ENCODE results near the gene HASPIN. TPM values are rescaled to one million over a fixed set of nuclear protein-coding genes. Genes with fewer than 3 reads are reported as not detected.
"Not testable (repeated sequence)": the region's sequence is repeated elsewhere in the genome, so short reads cannot be mapped to it uniquely, and the experiment has no call there.

Gene HASPIN
- total RNA-seq, 1 donor from 2014 or later = 0.48 TPM

DNA sequence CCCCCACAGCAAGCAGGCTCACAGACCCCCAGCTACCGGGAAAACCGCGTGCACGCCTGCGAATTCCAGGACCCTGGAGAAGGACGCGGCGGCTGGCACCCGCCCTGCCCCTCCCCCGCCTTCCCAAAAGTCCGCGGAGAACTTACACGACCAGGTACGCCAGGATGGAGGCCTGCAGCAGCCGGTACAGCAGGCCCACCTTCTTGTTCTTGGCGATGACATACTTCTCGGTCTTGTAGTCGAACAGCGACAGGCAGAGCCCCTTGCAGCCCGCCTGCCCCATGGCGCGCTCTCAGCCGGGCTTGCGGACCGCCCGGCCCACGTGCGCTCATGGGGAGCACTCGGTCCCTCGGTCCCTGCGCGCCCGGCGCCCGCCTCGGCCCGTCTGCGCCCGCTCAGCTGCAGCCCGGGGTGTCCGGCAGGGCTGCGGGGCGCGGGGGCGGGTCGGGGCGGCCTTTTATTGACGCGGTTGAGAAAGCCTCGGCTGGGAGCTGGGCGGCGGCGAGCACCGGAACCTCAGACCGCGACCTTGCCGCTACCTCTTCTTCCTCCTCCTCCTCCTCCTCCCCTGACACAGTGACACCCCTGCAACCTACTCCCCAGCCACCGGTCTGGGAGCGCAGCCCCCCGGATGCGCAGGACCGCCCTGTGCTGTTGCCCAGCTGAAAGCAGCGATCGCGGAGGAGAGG is 27.8 kb upstream of the HASPIN start, which contains the start of gene P2RX5:
TSS of gene P2RX5 (minus strand) at position 433 of the 689 bp plus-strand sequence. CDS start at position 283, 150 bp downstream.
- no peak for DNase-seq (ENCODE audit: low spot score)

DNA sequence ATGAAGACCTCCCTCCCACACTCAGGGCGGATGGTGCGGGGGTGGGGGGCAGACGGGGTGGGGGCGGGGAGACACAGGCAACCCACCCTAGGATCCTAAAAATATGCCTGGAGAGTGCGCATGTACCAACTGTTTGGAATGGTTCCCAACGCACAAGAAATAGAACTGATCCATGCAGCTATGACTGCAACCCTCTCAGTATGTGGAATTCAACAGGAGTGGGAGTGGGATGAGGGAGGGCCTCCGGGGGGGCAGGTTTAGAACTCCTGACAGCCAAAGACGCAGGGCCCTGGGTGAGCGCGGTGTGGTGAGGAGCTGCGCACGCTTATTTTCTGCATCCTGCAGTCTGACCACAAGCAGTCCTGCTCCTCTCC is 26.6 kb upstream of the HASPIN start:
- no peak for DNase-seq (ENCODE audit: low spot score)

DNA sequence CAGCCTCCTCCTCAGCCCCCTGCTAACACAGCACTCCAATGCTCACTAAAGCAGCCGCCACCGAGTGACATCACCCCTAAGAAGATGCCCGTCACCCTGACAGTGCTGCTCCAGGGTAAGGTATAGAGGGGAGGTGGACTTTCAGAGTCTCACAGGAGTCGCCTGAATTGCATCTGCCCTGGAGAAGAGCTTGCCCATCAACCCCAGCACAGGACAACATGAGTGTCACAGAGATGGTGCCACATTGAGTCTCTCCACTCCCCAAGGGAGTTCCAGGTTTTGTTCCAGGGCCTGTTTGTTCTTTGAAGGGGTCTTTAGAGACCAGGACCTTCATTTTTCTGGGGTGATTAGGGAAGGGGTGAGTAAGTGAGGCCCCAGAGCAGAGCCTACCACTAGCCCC is 25.6 kb upstream of the HASPIN start:
- no peak for DNase-seq (ENCODE audit: low spot score)

DNA sequence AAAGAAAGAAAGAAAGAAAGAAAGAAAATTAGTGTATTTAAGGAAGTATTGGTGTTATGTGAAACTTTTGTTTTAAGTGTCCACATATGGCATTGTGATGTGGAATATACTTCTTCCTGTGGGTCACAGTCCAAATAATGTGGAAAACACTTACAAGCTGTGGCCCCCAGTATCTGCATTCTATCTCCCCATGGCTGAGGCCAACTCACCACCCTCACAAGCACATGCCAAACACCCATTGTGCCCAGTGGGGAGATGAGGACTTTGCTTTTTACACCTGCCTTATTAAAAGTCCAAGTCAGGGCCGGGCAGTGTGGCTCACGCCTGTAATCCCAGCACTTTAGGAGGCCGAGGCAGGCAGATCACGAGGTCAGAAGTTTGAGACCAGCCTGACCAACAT is 23.8 kb upstream of the HASPIN start:
- DNase-seq (ENCODE audit: low spot score) = no peak

DNA sequence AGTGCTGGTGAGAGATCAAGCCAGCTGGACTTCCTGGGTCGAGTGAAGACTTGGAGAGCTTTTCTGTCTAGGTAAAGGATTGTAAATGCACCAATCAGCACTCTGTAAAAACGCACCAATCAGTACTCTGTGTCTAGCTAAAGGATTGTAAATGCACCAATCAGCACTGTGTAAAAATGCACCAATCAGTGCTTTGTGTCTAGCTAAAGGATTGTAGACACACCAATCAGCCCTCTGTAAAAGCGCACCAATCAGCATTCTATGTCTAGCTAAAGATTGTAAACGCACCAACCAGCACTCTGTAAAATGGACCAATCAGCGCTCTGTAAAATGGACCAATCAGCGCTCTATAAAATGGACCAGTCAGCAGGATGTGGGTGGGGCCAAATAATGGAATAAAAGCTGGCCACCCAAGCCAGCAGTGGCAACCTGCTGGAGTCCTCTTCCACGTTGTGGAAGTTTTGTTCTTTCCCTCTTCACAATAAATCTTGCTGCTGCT is 21.6 kb upstream of the HASPIN start:
- DNase-seq (ENCODE audit: low spot score) = not testable (repeated sequence)

DNA sequence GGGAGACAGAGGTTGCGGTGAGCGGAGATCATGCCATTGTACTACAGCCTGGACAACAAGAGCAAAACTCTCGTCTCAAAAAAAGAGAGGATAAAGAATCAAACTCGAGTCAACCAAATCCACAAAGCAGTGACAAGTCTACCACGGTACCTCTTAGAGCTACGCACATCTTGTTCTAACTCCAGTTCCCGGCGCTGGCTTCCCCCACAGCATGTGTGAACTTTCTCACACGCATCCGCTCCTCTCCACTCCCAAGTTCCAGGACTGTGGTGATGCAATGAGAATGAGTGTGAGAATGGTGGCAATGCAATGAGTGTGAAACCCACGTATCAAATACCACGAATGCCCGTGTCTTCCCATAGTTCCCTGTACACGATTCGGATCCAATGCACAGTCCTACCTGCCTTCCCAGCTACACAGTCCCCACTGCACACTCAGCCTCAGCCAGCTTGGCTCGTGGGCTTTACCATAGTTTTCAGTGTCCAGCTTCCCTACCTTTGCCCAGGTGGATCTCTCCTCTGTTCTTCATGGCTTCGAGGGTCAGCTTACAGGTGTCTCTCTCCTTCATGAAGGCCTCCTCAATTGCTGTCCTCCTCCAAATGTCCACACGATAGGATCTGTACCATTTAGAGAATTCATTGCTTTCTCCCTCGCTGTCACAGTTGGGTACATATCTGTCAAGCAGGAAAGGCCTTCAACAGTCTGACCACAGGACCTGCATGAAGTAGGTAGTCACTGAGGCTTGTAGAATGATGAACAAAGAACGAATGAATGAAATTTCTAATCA is 18.6 kb upstream of the HASPIN start:
- no peak for DNase-seq (ENCODE audit: low spot score)

DNA sequence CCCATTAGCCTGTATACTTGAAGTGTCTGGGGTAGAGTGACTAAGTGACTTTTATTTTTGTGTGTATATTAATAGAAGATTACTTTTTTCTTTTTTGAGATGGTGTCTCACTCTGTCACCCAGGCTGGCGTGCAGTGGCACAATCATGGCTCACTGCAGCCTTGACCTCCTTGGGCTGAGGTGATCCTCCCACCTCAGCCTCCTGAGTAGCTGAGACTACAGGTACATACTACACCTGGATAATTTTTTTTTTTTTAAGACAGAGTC is 18.1 kb upstream of the HASPIN start:
- not testable (repeated sequence) for DNase-seq (ENCODE audit: low spot score)

DNA sequence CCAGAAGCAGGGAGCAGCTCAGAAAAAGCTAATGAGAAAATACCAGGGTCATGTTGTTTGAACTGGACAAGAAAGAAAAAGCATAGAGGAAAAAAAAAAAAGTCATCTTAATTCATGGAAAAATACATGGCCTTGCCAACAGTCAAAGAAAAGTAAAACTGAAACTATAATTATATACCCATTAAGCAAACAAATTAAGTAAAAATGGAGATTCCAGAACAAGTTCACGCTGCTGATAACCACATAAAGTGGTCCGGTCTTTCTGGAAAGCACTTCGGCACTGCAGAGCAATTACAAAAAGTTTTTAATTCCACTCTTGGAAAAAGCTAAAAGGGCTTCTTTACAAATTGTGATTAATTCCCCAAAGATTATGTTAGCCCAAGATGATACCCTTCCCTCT is 15.3 kb upstream of the HASPIN start:
- DNase-seq (ENCODE audit: low spot score) = no peak

DNA sequence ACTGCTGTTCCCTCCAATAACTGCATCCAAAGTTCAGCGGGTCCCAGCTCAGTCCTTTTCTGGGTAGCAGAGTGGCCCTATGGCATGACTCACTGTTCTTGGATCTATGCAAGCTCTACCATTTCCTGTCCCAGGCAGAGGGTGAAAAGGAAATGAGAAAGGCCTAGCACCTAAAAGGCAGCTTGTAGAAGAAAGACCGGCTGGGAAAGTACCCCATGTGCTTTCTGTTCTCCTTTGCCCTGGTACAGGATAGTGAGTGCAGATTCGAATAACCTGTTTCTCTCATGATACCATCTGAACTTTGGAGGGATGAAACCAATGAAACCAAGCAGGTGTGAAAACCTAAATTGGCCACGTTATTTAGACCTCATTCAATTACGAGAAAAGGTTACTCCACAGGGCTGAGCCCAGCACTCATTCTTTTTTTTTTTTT is 12.7 kb upstream of the HASPIN start:
- DNase-seq (ENCODE audit: low spot score) = no peak

DNA sequence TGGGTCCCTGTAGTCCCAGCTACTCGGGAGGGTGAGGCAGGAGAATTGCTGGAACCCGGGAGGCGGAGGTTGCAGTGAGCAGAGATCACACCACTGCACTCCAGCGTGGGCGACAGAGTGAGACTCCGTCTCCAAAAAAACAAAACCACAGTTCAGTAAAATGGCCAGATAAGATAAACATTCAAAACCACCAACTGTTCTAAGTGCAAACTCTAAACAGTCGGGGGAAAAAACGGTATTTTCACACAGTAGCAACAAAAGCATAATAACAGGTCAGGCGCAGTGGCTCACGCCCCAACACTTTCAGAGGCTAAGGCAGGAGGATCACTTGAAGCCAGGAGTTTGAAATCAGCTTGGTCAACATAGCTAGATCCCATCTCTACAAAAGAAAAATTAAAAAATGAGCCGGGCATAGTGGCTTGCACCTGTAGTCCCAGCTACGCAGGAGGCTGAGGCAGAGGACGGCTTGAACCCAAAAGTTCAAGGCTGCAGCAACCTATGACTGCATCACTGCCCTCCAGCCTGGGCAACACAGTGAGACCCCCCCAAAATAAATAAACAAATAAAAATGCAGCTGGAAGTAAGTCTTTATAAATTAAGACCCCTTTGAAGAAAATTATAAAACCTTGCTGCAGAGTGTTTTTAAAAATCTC is 10.8 kb upstream of the HASPIN start:
- no peak for DNase-seq (ENCODE audit: low spot score)

DNA sequence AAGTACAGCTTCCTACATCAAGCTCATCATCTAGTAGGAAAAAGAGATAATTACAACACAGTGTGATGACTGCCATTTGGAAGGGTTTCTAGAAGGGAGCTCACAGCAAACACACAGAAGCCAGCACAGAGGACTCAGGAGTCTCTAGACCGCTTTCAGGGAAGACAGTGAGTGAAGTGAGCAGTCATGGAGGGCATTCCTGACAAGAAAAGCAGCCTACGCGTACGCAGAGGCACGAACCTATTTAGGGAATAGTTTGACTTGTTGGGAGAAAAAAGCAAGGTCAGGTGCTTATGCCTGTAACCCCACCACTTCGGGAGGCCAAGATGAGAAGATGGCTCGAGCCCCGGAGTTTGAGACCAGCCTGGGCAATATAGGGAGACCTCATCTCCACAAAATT is 8.4 kb upstream of the HASPIN start:
- no peak for DNase-seq (ENCODE audit: low spot score)

DNA sequence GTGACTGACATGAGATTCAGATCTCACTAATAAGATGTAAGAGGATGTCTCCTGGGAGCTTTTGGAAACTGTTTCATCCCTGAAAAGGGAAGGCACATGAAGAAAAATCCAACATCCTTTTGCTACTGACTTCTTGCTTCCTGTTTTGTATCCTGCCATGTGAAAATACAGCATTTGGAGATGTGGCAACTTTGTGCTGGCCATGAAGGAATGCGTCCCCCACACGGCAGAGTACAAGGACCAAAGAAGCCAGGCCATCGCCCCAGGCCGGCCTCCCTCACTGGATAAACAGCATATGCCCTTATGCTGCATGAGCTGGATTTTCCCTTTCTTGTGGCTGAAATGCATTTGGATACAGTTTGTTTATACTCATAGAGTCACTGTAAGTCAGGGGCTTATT is 5.5 kb upstream of the HASPIN start:
- no peak for DNase-seq (ENCODE audit: low spot score)

DNA sequence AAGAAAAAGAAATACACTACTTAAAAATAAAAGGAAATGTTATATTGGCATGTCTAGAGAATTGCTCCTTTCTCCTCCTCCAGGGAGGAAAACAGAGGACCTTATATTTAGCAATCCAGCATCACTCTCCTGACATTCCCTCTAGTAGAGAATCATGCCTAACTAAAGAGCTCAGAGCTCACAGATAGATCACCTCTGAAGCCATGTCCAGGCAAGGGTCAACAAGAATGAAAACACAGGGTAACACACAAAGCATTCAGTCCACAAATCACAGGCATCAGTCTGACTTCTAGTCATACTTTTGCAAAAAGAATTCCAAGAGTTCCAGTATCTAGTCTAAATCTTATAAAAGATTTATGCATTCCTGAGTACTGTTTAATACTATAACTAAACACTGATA is 4.4 kb upstream of the HASPIN start:
- DNase-seq (ENCODE audit: low spot score) = no peak

DNA sequence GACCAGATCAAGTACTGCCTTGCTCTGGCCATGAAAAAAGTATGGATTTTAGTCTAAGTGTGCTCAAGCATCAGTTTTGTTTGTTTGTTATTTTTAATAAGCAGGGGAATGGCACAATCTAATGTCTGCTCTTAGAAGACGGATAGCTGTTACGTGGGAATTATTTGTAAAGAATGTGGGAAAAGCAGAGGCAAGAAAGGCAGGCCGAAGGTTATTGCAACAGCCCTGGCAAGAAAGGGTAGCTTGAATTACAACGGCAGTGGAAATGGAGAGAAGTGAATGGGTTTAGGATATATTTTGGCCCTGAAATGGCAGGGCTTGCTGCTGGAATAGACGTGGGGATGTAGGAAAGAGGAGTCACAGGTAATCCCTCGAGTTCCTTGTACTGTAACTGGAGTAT is 987 bp upstream of the HASPIN start:
- DNase-seq (ENCODE audit: low spot score) = no peak

DNA sequence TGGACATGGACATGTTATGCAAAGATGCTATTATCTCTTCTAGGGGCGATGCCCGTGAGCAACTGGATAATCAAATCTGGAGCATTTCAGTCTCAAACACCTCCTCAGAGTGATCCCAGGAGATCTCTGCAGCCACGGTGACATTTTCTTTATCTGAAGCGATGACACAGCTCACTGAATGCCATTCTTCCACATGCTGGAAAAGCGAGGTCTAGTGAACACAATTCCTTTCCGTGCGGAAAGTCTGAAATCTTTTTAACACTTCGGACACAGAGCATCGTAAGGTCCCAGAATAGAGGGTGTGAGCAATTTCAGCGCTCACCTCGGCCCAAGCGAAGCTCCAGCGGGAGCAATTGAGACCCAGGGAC is 531 bp upstream of the HASPIN start:
- DNase-seq (ENCODE audit: low spot score) = no peak

DNA sequence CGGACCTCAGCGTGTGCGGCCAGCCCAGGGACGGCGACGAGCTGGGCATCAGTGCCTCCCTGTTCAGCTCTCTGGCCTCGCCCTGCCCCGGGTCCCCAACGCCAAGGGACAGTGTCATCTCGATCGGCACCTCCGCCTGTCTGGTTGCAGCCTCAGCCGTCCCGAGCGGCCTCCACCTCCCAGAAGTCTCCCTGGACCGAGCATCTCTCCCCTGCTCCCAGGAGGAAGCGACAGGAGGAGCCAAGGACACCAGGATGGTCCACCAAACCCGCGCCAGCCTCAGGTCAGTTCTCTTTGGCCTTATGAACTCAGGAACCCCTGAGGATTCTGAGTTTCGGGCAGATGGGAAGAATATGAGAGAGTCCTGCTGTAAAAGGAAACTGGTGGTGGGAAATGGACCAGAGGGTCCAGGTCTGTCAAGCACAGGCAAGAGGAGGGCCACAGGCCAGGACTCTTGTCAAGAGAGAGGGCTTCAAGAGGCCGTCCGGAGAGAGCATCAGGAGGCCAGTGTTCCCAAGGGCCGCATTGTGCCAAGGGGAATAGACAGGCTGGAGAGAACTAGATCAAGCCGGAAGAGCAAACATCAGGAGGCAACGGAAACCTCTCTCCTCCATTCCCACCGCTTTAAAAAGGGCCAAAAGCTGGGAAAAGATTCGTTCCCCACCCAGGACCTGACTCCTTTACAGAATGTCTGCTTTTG is 825 bp downstream of the HASPIN start:
- DNase-seq (ENCODE audit: low spot score) = no peak

DNA sequence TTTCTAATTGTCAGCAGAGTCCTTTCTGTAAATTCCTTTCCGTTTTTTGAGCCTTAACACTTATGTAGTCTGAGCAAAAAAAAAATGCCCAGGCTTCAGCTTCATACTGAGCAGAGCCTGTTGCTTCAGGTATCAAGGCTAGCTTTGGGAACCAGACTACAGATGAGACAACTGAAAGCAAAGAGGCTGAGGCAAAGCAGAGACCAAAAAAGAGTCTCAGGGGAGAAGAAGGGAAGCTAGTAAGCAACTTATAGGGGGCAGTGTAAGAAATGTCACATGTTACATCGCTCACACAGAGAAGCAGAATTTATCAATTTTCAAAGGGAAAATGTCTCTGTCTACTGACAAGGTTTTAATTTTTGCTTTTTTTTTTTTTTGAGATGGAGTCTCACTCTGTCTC is 3.3 kb downstream of the HASPIN start:
- no peak for DNase-seq (ENCODE audit: low spot score)

DNA sequence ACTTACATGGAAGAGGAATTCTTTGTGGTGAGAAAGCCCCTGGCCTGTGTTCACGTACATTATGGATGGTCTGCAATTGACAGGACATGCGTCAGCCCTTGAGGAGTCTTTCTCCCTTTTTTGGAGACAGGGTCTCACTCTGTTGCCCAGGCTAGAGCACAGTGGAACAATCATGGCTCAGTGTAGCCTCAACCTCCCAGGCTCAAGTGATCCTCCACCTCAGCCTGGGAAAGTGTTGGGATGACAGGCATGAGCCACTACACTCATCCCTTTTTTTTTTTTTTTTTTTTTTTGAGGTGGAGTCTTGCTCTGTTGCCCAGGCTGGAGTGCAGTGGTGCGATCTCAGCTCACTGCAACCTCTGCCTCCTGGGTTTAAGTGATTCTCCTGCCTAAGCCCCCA is 4.4 kb downstream of the HASPIN start:
- DNase-seq (ENCODE audit: low spot score) = not testable (repeated sequence)

DNA sequence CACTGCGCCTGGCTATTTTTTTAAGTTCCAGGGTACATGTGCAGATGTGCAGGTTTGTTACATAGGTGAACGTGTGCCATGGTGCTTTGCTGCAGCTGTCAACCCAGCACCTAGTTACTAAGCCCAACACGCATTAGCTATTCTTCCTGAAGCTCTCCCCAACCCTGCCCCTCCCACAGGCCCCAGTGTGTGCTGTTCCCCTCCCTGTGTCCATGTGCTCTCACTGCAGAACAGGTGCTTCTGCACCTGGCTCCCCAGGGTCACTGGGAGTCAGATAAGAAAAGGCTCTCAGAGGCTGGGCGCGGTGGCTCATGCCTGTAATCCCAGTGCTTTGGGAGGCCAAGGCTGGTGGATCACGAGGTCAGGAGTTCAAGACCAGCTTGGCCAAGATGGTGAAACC is 6.2 kb downstream of the HASPIN start:
- no peak for DNase-seq (ENCODE audit: low spot score)

DNA sequence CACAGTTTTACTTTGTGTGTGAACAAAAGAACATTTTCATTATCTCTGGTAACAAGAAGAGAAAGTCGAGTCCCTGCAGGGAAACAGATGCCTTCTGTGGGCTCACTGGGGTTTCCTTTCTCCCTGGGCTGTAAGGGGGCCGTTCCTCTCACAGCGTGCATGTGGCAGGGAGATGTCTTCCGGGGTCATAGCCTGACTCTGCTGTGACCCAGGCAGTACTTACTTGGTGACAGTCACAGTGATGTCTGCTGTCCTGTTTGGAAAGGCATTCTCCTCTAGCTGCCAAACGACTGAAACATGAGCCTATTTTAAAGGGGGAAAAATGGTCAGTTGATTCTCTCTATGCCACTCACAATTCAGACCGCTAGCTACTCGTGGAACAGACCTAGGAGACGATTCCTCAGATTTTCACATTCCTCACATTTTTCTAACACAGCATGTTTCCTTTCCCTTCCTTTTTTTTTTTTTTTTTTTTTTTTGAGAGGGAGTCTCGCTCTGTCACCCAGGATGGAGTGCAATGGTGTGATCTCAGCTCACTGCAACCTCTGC is 7.3 kb downstream of the HASPIN start:
- no peak for DNase-seq (ENCODE audit: low spot score)

DNA sequence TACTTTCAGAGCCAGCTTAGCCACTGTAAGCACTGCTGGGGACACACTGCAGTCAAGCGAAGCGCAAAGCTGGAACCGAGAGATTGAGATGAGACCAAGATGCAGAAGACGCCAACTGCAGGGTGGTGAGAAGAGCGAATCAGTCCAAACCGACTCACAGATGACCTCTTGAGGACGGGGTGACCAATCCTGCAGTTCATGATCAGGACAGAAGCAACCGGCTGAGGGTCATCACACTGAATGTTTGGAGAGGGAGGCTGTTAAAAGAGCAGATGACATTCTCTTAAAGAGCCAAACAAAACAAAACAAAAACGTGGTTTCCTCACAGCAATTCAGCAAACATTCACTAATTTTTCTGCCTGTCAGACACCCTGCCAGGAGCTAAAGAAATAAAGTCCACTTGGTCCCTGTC is 8.5 kb downstream of the HASPIN start:
- DNase-seq (ENCODE audit: low spot score) = no peak

DNA sequence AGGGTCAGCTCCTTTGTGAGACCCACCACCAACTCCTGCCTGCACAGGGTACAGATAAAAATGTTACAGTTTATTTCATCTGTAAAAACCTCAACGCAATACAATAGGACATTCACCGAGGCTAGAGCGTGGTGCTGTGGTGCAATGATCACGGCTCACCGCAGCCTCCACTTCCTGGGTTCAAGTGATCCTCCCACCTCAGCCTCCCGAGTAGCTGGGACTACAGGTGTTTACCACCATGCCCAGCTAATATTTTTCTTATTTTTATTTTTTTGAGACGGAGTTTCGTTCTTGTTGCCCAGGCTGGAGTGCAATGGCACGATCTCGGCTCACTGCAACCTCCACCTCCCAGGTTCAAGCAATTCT is 11.2 kb downstream of the HASPIN start:
- DNase-seq (ENCODE audit: low spot score) = not testable (repeated sequence)

All from umbilical cord (tissue), 2 donors.